ENCODE data around the gene ANAPC5. TPM values are rescaled to one million over a fixed set of nuclear protein-coding genes. Genes with fewer than 3 reads are reported as not detected.
"Not testable (repeated sequence)": the region's sequence is repeated elsewhere in the genome, so short reads cannot be mapped to it uniquely, and the experiment has no call there.

Gene ANAPC5
- total RNA-seq, 3 donors from 2014 or later: 136 to 152 (median 137) TPM

GRCh38 chr12:121378736-121379135 is 26.5 kb upstream of the ANAPC5 start:
- Mint-ChIP-seq H3K27me3 (ENCODE audit: low read depth) (peaks cover 2% of the 10 kb centered on the region), H3K9me3 (no peaks in the 10 kb centered on the region), H3K4me3 (no peak overlapping the region), H3K4me1 (ENCODE audit: low read depth) (no peaks in the 10 kb centered on the region), H3K36me3 (ENCODE audit: insufficient read depth) (no peaks in the 10 kb centered on the region)
- ATAC-seq (no peak), DNase-seq (no peak)

- Mint-ChIP-seq H3K4me3 (no peak overlapping the region), H3K27me3 (ENCODE audit: low read depth) (peaks cover 2% of the 10 kb centered on the region), H3K36me3 (ENCODE audit: insufficient read depth) (no peaks in the 10 kb centered on the region), H3K9me3 (no peaks in the 10 kb centered on the region), H3K4me1 (ENCODE audit: low read depth) (no peaks in the 10 kb centered on the region)
- DNase-seq (no peak), ATAC-seq (no peak)
Measured at GRCh38 chr12:121376754-121377697, 24.8 kb upstream of the ANAPC5 start.

- DNase-seq; H3K27me3 Mint-ChIP-seq (ENCODE audit: low read depth); ATAC-seq; H3K9me3 Mint-ChIP-seq; H3K4me3 Mint-ChIP-seq; H3K36me3 Mint-ChIP-seq (ENCODE audit: insufficient read depth); H3K4me1 Mint-ChIP-seq (ENCODE audit: low read depth): not testable (repeated sequence)
Measured at GRCh38 chr12:121374945-121375584, 22.9 kb upstream of the ANAPC5 start.

- ATAC-seq; H3K9me3 Mint-ChIP-seq; H3K36me3 Mint-ChIP-seq (ENCODE audit: insufficient read depth); DNase-seq; H3K4me3 Mint-ChIP-seq; H3K27me3 Mint-ChIP-seq (ENCODE audit: low read depth); H3K4me1 Mint-ChIP-seq (ENCODE audit: low read depth): not testable (repeated sequence)
Measured at GRCh38 chr12:121374336-121374735, 22.1 kb upstream of the ANAPC5 start.

GRCh38 chr12:121373755-121374154 is 21.5 kb upstream of the ANAPC5 start:
- no peak for ATAC-seq
- Mint-ChIP-seq H3K36me3 (ENCODE audit: insufficient read depth) (no peaks in the 10 kb centered on the region), H3K9me3 (no peaks in the 10 kb centered on the region)

GRCh38 chr12:121371404-121371803 is 19.2 kb upstream of the ANAPC5 start:
- H3K4me1 Mint-ChIP-seq (ENCODE audit: low read depth): no peaks in the 10 kb centered on the region
- ATAC-seq (no peak), DNase-seq (no peak)
- no peak overlapping the region for H3K4me3 Mint-ChIP-seq
- no peaks in the 10 kb centered on the region for H3K9me3 Mint-ChIP-seq
- H3K27me3 Mint-ChIP-seq (ENCODE audit: low read depth): peaks cover 2% of the 10 kb centered on the region
- no peaks in the 10 kb centered on the region for H3K36me3 Mint-ChIP-seq (ENCODE audit: insufficient read depth)

More at GRCh38 chr12:121373755-121374154, 21.5 kb upstream of the ANAPC5 start:
- Mint-ChIP-seq H3K4me1 (ENCODE audit: low read depth) (no peaks in the 10 kb centered on the region), H3K27me3 (ENCODE audit: low read depth) (peaks cover 2% of the 10 kb centered on the region), H3K4me3 (no peak overlapping the region)
- no peak for DNase-seq

DNA sequence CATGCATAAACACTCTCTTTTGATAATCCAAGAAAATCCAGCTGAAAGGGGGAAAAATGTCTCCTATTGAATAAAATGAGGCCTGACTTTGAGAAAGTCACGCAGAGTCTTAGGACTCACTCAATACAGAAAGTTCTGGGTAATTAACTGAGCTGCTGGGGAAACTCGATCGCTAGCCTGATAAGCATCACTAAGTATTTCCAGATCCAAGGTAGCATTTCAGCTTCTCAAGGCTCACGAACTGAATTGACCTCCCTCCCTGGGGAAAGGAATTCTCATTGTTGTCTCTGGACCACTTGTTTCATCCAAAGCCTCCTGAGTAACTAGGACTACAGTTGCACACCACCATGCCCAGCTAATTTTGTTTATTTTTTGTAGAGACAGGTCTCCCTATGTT is 13.8 kb upstream of the ANAPC5 start:
- Mint-ChIP-seq H3K4me1 (ENCODE audit: low read depth) (no peaks in the 10 kb centered on the region), H3K4me3 (no peak overlapping the region), H3K36me3 (ENCODE audit: insufficient read depth) (no peaks in the 10 kb centered on the region), H3K27me3 (ENCODE audit: low read depth) (peaks cover 13% of the 10 kb centered on the region), H3K9me3 (no peaks in the 10 kb centered on the region)
- no peak for ATAC-seq
- DNase-seq: no peak

GRCh38 chr12:121365416-121366062 is 13.3 kb upstream of the ANAPC5 start:
- Mint-ChIP-seq H3K27me3 (ENCODE audit: low read depth) (peaks cover 13% of the 10 kb centered on the region), H3K9me3 (no peaks in the 10 kb centered on the region), H3K4me1 (ENCODE audit: low read depth) (no peaks in the 10 kb centered on the region), H3K36me3 (ENCODE audit: insufficient read depth) (no peaks in the 10 kb centered on the region), H3K4me3 (no peak overlapping the region)
- DNase-seq (no peak), ATAC-seq (no peak)

DNA sequence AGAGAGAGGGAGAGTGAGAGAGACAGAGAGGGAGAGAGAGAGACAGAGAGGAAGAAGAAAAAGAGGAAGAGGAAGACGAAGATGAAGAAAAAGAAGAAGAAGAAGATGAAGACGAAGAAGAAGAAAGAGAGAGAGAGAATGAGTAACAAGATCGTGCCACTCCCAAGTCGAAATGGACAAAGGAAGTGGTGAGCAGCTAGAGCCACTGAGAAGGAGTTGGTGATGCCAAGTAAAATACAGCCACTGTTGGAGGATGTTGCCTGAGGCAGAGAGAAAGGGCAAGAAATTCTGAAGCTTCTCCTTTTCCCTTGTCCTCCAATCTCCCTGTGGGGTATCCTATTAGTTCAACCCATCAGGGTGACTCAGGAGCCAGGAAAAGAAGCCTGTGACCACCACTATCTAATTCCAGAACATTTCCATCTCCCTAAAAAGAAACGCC is 12.5 kb upstream of the ANAPC5 start:
- no peaks in the 10 kb centered on the region for H3K9me3 Mint-ChIP-seq
- no peak for DNase-seq
- H3K36me3 Mint-ChIP-seq (ENCODE audit: insufficient read depth): no peaks in the 10 kb centered on the region
- H3K27me3 Mint-ChIP-seq (ENCODE audit: low read depth): peaks cover 13% of the 10 kb centered on the region
- H3K4me3 Mint-ChIP-seq: no peak overlapping the region
- no peak for ATAC-seq
- H3K4me1 Mint-ChIP-seq (ENCODE audit: low read depth): no peaks in the 10 kb centered on the region

GRCh38 chr12:121358073-121358472 is 5.9 kb upstream of the ANAPC5 start:
- no peaks in the 10 kb centered on the region for H3K27me3 Mint-ChIP-seq (ENCODE audit: low read depth)
- H3K4me1 Mint-ChIP-seq (ENCODE audit: low read depth): peaks cover 2% of the 10 kb centered on the region
- DNase-seq (no peak), ATAC-seq (no peak)
- no peak overlapping the region for H3K4me3 Mint-ChIP-seq
- H3K36me3 Mint-ChIP-seq (ENCODE audit: insufficient read depth): no peaks in the 10 kb centered on the region
- no peaks in the 10 kb centered on the region for H3K9me3 Mint-ChIP-seq

DNA sequence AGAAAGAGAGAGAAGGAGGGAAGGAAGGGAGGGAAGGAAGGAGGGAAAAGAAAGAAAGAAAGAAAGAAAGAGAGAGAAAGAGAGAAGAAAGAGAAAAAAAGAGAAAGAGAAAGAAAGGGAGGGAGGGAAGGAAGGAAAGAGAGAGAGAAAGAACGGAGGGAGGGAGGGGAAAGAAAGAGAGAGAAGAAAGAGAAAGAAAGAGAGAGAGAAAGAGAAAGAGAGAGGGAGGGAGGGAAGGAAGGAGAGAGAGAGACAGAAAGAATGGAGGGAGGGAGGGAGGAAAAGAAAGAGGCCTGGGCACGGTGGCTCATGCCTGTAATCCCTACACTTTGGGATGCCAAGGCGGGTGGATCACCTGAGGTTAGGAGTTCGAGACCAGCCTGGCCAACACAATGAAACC is 5.1 kb upstream of the ANAPC5 start:
- Mint-ChIP-seq H3K36me3 (ENCODE audit: insufficient read depth) (no peaks in the 10 kb centered on the region), H3K27me3 (ENCODE audit: low read depth) (no peaks in the 10 kb centered on the region), H3K9me3 (no peaks in the 10 kb centered on the region), H3K4me3 (no peak overlapping the region), H3K4me1 (ENCODE audit: low read depth) (peaks cover 8% of the 10 kb centered on the region)
- ATAC-seq: no peak
- no peak for DNase-seq

DNA sequence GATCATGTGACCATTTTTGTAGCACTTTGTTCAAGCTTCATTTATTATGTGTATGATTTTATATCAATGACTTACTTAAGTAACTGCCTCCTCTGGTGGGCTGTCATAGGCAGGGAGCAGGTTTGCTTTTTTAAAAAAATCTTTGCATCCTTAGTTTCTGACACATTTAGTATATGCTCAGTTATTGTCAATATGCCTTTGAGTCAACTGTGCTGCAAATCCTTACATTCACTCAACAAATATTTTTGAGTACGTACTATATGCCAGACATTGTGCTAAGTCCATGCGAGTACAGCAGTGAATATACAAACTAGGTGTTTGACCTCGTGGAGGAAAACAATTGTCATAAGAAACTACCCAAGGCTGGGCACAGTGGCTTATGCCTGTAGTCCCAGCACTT is 4.4 kb upstream of the ANAPC5 start:
- Mint-ChIP-seq H3K9me3 (no peaks in the 10 kb centered on the region), H3K36me3 (ENCODE audit: insufficient read depth) (no peaks in the 10 kb centered on the region), H3K4me3 (no peak overlapping the region), H3K27me3 (ENCODE audit: low read depth) (no peaks in the 10 kb centered on the region), H3K4me1 (ENCODE audit: low read depth) (peaks cover 10% of the 10 kb centered on the region)
- DNase-seq: no peak
- no peak for ATAC-seq

DNA sequence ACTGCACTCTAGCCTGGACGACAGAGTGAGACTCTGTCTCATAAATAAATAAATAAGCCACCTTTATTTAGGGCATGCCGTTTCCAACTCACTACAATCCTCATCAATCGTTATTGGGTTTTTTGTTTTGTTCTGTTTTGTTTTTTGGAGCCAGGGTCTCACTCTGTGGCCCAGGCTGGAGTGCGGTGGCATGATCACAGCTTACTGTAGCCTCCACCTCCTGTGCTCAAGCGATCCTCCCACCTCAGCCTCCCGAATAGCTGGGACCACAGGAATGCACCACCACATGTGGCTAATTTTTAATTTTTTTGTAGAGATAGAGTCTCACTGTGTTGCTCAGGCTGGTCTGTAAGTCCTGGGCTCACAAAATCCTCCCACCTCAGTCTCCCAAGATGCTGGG is 3.6 kb upstream of the ANAPC5 start:
- no peak for DNase-seq
- H3K9me3 Mint-ChIP-seq: no peaks in the 10 kb centered on the region
- peaks cover 11% of the 10 kb centered on the region for H3K4me1 Mint-ChIP-seq (ENCODE audit: low read depth)
- no peaks in the 10 kb centered on the region for H3K36me3 Mint-ChIP-seq (ENCODE audit: insufficient read depth)
- H3K4me3 Mint-ChIP-seq: no peak overlapping the region
- ATAC-seq: no peak
- H3K27me3 Mint-ChIP-seq (ENCODE audit: low read depth): no peaks in the 10 kb centered on the region

GRCh38 chr12:121352682-121353018 is 439 bp upstream of the ANAPC5 start:
- Mint-ChIP-seq H3K27me3 (ENCODE audit: low read depth) (no peaks in the 10 kb centered on the region), H3K36me3 (ENCODE audit: insufficient read depth) (peaks cover 8% of the 10 kb centered on the region), H3K4me1 (ENCODE audit: low read depth) (peaks cover 28% of the 10 kb centered on the region), H3K9me3 (no peaks in the 10 kb centered on the region), H3K4me3 (peak overlapping the region; percentile 94)
- DNase-seq (no peak), ATAC-seq (peak; percentile 15 to 26)

All from activated T-cell treated with anti-CD3 and anti-CD28 coated beads, Interleukin-2, amount 50 U/mL, for 4 hours (primary cell).